Activated CD8-positive, alpha-beta memory T cell treated with anti-CD3 and anti-CD28 coated beads, Interleukin-2, amount 50 U/mL, for 1 hour (primary cell): ENCODE measurements around the gene RNF149.
"Not testable (repeated sequence)": the region's sequence is repeated elsewhere in the genome, so short reads cannot be mapped to it uniquely, and the experiment has no call there.

ENCODE experiments used
- DNase-seq: peaks from one replicate; pipeline ENCODE4 v3.0.0-alpha.2; 2020; ENCODE audit errors: extremely low read depth

Gene RNF149

DNA sequence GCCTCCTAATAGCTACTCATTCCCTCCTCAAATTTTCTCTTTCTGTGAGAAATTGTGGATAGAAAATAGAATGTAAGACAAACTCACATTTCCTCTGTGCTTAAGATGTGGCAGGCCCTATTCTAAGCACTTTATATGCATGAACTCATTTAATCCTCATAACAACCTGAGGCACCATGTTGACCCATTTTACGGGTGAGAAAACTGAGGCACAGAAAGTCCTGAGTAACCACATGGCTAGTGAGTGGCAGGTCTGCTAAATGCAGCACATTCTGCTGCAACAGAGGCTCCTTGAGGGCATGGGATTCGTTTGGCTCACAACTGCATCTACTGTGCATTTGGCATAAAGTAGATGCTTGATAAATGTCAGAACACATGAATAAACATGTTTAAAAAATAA lies 22.7 kb upstream of the RNF149 start:
- DNase-seq = no peak

DNA sequence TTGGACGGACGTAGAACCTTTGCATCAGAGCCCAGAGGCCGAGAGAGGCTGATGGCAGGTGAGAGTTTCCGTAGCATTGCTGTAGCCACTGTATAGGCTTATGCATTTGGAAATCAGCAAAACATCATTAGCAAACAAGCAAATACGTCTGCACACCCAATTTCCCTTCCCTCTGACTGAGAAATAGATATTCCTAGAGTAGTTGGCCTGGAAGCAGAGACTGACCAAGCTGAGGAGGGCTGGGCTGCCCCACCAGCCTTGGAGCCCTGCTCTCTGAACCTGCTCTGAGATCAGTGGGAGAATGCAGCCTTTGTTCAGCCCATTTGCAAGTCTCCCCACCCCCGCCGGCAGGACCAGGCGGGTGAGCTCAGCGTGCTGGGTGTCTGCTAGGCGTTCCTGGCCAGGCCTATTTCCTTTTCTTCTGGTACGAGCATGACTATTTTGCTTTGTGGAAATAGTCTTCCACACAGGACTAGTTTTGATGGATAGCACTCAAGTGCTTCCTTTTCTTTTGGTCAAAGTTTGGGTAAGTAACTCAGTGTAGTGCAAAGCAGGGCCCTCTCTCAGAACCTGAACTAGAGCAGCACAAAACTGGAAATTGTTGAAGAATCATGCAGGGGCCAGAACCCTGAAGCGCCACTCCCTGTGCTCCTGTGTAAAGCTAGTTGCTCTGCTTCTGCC lies 21.9 kb upstream of the RNF149 start:
- no peak for DNase-seq

DNA sequence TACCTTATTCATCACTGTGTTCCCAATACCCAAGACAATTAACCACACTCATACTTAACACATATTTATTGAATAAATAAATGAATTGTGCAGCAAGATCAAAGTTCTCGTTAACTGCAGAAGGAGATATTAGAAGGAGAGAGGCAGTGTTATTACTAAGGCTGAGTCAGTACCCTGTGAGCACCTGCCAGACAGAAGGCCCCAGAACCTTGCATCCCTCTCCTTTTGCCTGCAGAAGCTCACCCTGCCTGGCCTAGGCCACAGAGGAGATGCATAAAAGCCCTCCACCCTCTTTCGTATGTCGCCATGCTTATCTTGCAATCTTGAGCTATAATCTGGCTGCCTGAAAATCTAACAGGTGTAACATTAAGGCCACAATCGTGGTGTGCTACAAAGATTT lies 20.5 kb upstream of the RNF149 start:
- DNase-seq = no peak

DNA sequence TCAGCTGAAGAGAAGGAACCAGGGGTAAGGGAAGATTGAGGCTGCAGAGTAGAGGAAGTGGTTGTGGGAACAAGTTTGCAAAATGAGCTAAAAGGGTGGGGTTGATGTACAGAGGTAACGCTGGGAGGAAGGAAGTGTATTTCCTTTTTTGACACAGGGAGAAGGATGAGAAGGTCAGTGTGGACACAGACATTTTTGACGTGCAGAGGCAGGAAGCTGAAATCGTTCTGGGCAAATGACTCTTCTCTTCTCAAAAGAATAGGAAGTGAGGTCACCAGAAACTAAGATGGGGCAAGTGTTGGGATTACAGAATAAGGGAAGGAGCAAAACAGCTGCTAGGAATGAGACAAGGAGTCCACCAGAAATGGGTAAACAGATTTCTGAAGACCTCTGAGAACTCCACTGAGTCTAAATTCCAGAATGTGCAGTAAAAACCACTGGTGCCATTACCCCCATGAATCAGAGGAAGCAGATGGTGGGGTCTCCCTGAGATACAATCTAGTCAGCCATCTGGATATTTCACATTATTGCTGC lies 20.0 kb upstream of the RNF149 start:
- DNase-seq = no peak

DNA sequence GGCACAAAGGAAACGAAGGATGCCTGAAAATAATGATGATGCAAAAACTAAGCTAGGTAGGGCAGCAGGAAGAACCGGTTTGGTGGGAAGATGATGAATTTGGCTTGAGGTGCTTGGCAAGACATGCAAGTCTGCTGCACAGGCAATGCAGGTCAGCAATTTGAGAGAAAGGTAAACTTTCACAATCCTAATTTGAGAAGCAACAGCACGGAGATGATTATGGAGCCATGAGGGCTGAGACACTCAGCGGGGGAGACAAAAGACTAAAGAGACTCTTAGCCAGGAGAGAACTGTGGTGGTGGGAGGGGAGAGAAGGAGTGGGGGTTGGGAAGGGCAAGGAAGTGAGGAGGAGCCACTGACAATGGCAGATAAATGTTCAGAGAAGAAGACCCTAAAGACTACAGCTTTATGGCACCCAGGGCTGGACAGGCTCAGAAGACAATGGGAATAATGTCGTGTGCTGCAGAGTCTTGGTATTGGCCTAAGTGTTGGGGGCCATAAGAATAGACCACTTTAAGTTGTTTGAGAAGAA lies 19.4 kb upstream of the RNF149 start:
- no peak for DNase-seq

DNA sequence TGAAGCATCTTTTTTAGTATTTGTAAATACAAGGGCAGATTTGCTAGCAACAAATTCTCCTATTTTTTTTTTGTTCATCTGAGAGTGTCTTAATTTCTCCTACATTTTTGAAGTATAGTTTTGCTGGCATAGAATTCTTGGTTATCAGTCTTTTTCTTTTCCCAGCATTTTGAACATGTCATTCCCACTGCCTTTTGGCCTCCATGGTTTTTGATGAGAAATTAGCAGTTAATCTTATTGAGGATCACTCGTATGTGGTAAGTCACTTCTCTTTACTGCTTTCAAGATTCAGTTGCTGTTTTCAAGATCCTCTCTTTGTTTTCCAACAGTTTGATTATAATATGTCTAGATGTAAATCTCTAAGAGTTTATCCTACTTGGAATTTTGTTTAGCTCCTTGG lies 16.9 kb upstream of the RNF149 start:
- DNase-seq = no peak

DNA sequence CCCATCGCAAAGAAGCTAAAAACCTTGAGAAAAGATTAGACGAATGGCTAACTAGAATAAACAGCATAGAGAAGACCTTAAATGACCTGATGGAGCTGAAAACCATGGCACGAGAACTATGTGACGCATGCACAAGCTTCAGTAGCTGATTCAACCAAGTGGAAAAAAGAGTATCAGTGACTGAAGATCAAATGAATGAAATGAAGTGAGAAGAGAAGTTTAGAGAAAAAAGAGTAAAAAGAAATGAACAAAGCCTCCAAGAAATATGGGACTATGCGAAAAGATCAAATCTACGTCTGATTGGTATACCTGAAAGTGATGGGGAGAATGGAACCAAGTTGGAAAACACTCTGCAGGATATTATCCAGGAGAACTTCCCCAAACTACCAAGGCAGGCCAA lies 8.1 kb upstream of the RNF149 start:
- DNase-seq = not testable (repeated sequence)

DNA sequence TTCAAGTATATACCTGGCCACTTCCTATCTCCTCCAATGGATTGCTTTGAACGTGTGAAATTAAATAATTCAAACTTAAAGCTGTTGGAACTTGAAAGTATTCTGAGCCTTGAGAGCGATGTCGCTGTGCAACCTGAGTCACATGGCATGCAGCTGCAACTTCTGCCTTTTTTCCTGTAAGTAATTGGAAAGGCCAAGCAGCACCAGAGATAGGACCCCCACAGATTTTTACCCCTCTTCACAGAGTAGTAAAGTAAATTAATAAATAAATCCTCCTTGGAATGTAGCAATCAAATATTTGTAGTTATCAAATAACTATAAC lies 3.2 kb upstream of the RNF149 start:
- DNase-seq = no peak

DNA sequence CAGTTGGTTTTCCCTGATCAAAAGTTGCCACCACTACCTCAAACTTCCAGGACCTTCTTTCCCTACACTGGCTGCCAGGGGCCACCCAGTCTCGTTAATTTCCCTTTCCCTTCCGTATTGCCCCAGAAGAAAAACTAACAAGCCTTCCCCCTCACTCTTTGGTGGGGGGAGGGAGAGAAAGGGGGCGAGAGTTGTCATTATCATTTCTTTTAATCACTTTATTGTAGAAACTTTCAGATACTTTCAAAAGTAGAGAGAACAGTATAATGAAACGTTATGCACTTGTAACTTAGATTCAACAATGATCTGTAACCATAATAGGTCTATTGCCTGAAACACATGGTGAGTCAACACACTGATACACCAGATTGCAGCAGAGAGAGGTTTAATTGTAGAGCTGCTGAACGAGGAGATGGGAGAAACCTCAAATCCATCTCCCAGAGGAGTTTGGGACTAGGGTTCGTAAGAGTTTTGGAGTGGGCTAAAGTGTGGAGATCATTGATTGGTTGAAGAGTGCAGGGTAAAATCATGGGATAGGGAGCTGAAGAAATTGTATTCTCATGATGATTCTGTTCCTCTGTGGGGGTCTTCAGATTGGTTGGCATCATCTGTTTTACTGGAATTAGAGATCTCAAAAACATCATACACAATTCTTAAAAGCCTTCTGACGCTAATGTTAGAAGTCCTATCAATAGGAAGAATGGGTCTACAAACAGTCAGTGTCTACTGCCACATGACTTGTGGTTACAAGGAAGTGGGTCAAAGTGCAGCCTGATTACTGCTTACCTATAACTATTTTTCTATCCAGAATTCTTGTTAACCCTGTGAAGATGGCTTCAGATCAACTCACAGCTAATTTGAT lies 2.6 kb upstream of the RNF149 start:
- DNase-seq = no peak

DNA sequence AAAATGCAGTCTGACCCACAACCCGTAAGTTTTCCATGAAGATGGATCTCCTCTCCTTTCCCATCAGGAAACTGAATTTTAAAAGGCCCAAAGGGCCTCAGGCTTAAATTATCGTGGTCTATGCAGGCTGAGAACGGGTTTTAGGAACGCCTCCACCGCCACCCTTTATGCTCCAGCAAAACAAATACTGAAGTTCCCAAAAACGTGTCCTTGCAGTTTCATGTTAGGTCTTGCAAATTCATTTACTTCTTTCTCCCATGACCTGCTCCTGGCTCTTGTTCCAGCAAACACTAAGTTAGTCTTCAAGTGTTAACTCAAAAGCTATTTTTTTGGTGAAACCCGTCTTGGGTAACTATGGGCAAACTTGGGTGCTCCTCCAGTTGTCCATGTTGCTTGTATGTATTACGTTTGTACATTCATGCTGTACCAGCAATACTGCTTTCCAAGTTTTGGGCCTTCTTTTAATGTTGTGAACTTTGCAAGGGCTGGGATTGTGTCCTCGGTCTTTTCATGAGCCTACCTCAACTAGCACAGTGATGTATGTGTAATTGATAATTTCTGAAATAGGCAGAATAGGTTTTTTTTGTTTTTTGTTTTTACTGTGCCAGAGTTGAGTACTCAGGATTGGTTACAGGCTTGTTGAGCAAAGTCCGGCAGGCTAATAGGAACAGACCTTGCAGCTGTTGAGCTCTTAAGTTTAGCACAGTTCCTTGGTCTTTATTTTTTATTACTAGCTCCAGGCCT lies 1.8 kb upstream of the RNF149 start:
- no peak for DNase-seq

DNA sequence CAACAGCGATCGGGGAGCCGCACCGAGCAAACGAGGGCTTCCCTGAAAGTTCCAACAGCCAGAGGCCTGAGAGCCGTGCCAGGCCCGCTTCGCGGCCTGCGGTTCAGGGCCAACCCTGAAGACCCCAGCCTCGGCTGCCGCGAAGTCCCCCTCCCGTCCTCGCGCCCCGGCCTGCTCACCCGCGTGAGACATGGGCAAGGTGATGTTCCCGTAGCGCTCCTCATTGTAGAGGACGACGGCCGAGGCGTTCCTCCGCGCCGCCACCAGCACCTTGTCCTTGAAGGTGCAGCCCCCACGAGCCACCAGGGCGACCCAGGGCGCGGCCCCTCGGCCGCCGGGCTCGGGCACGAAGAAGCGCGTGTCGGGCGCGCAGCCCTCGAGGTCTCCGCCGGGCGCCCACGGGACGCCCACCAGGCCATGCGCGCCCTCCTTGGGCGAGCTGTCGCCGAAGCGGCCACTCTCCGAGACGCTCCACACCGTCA lies 510 bp downstream of the RNF149 start:
- DNase-seq = no peak

DNA sequence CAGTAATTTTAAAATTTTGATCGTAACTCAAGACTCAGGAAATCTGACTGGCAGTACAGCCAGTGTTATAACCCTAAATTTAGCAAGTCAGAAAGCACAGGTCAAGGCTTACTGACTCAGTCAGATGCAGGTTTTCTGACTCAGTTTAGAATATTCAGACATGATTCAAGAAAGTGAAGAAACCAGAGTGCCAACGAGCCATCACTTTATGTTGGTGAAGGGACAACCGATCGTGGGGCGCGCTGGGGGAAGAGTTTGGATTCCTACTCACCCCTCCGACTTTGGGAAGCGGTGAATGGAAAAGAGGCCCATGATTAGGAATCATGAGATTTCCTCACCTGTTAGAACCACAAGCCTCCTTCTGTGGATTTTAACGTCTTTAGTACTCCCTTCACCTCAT lies 998 bp downstream of the RNF149 start:
- no peak for DNase-seq

DNA sequence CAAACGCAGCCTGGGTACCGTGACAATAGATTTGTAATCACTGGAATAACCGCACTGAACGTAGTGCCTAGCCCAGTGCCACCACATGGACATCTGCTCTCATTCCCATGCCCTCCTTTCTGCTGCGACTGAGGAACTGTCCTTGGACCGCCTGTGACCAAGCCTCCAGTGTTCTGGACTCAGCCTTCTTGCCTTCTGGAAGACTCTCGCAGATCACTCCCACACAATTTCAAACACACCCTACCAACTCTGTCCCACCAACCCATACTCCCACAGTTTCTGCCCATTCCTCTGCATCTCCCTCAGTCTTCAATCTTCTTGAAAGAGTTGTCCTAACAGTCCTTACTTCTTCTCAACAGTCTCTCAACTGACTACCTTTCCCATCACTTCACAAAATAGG lies 2.1 kb downstream of the RNF149 start:
- no peak for DNase-seq

DNA sequence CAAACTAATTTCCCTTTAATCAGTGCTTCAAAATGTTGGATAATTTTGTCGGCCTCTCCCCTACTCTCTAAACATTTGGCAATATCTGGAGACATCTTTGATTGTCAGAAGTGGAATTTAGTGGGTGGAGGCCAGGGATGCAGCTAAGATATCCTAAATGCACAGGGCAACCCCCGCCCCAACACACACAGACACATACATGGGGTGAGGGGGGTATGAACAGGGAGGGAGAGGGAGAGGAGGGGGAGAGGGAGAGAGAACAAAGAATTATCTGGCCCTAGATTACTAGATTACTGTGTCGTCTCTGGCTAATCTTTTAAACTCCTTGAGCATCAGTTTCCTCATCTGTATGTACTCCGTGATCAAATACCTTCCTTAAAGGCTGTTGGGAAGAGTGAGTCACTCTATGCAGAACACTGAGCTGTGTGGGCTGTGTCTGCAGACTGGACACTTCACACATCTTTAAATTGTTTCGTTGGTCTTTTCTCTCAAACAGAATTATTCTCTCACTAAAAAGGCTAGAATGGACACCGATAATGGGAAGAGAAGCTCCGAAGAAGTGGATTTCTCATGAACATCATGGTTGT lies 2.9 kb downstream of the RNF149 start:
- no peak for DNase-seq

DNA sequence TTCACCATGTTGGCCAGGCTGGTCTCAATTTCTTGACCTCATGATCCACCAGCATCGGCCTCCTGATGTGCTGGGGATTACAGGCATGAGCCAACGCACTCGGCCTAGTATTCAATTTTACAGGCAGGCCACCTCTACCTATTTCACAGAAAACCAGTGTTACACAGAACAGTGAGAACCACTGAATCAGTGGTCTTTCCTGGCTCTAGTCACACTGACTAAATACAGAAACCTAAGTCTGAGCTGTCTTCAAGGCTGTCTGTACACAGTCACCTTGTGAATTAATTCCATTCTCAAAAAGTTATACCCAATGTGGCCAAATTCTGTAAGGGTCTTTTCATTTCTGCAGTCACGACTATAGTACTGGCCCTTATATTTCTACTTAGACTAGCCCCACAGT lies 3.5 kb downstream of the RNF149 start:
- DNase-seq = no peak

DNA sequence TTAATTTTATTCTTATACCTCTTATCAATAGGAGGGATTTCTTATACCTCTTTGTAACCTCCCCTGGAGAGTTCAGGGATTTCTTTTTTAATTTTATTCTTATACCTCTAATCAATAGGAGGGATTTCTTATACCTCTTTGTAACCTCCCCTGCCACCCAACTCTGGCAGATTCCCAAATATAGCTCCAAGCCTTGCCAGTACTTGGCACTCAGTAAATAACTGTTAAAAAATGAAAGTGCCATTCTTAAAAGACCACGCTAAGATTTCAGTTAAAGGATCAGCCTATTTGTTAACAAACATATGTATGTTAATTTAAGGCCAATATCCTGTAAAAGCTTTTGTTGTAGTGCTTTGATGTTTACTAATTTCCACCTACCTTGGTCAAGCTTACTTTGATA lies 4.8 kb downstream of the RNF149 start:
- no peak for DNase-seq

DNA sequence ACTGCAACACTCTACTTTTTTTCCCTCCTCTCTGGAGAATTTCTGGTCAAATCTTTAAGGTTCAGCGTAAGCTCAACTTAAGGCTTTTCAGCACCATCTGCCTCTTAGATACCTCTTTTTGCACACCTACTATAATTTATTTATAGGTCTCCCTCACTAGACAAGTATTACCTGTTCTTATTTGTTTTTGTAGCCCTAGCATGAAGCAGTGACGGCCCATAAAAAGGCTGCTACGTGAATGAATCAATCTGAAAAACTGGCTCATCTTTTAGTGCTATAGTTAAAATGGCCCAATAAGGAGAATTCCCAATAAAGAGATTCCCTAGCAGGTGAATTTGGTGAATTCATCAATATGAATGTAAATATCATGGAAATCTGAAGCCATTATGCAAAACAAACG lies 6.5 kb downstream of the RNF149 start:
- DNase-seq = no peak

DNA sequence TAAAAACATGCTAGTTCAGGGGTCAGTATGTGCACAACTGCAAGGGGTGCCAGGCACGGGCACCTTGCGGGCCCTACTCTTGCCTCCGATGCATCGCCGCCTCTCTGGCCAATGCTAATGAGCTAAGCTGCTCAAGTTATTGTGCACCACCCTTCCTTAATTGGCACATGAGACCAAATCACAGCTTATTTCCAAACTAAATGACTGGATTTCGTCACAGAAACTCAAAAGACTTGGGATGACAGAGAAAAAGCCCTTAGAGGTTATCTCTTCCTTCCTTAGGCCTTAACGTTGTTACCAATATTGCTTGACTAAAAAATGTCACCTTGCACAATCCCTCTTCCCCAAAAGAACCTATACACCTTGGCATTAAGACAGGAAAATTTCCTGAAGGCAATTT lies 7.7 kb downstream of the RNF149 start:
- no peak for DNase-seq

DNA sequence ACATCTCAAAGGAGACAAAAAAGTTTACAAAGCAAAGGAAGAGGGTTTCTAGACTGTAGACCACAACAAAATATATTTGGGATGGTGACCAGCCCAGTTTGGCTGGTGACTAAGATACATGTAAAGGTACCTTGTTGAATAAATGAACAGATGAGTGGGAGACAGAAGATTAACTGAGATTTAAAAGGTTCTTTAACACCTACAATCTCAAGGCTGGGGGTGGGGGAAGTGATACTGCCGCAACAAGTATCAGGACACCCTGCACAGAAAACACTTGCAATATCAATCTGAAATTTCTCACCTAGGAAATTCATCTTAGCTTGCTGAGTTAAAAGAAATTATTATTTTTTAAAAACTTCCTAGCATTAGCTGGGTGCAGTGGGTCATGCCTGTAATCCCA lies 8.3 kb downstream of the RNF149 start:
- DNase-seq = no peak

DNA sequence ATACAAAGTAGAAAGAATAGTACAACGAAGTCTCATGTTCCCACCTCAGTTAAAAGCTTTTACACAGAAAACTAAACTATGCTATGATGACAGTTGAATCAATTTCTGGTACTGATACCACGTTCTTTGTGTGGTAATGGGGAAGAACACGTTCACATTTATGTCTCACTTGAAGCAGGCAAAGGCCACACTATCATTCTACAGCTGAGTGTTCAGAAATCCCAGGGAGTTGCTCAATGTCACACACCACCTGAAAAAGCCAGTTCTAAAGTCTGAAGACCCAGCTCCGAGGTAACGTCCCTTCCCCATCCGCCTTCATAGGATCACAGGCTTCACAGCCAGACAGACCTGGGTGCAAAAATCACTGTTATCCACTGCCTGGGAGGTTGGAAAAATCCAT lies 8.9 kb downstream of the RNF149 start:
- DNase-seq = no peak

DNA sequence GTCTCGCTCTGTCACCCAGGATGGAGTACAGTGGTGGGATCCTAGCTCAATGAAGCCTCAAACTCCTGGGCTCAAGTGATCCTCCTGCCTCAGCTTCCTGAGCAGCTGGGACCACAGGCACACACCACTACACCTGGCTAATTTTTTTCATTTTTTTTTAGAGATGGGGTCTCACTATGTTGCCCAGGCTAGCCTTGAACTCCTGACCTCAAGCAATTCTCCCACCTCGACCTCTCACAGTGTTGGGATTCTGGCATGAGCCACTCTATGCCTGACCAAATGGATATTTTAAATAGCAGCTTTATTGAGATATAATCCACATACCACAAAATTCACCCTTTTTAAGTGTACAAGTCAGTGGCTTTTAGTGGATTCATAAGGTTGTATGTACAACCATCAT lies 11.1 kb downstream of the RNF149 start:
- no peak for DNase-seq

DNA sequence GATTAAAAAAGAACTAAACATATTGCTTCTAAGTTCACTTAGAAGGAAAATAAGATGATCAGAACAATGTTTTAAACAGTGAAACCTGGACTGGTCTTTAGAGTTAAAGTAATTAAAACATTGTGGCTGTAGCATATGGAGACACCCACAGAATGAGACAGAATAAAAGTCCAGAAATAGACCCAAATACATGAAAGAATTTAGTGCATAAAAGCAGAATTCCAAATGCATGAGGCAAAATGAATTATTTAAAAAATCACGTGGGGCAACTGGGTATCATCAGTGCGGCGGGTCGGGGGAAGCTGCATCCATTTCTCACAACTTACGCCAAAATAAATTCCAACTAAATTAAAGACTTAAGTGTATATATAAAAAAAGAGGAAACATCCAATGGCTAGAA lies 12.1 kb downstream of the RNF149 start:
- no peak for DNase-seq
